ENCODE results near the gene CES2.
"Not testable (repeated sequence)": the region's sequence is repeated elsewhere in the genome, so short reads cannot be mapped to it uniquely, and the experiment has no call there.

Gene CES2

DNA sequence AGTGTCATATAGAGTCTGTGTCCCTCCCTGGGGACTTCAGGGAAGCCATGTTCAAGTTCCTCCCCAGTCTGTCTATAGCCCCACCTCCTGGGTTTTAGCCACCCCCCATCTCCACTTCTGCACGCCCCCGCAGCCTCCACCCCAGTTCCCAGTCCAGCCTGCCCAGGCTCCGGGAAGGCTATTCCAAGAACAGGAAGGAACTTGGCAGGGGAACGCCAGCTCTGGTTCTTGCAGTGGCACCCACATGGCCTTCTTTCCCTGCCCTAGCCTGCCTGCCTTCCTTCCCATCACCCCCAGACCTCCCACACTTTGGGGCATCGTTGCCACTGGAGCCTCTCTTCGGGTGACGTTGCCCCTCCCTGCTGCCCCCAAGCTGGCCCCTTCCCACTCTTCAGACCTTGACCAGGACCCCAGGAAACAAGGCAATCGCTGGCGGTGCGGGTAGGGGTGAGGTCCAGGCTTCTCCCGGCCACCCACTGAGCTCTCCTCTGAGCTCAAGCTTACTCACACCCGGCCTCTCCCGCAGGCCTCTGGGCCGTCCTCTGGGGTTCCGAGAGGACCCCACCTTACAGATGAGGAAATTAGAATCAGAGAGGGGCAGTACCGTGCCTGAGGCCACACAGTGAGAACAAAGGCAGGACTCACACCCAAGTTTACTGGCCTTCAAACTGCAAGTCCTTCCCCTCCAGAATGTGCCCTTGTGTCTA lies 43.8 kb downstream of the CES2 start:
- DNase-seq (ENCODE audit: low read depth in 2 of 2), result no peak

DNA sequence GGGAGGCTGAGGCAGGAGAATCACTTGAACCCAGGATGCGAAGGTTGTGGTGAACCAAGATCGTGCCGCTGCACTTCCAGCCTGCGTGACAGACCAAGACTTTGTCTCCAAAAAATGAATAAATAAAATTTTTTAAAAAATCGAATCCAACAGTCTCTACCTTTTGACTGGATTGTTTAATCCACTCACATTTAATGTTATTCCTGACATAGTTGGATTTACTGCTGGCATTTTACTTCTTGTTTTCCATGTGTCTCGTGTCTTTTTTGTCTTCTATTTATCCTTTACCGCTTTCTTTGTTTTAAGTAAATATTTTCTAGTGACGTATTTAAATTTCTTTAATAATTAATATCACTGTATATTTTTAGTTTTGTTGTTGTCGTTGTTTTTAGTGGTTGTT lies 47.7 kb downstream of the CES2 start:
- no peak for DNase-seq (ENCODE audit: low read depth in 2 of 2)

DNA sequence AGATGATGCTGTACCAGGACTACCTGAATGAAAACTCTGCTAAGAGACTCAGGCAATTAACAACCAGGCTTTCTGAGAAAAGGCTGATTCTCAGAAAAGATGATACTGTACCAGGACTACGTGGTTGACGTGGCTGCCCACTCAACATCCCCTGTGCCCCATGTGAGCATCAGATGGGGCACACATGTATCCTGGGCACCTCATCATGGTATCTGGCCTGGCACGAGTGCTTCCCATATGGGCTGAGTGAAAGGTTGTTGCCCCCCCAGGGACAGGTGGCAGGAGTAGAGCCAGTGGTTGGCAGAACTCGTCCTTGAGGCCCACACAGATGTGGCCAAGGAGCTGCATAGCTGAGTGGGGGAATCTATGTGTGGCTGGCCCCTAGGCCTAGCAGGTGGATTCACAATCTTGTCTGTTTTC lies 49.6 kb downstream of the CES2 start:
- peak in 1 of 2 donors; percentile 11 for DNase-seq (ENCODE audit: low read depth in 2 of 2)

DNA sequence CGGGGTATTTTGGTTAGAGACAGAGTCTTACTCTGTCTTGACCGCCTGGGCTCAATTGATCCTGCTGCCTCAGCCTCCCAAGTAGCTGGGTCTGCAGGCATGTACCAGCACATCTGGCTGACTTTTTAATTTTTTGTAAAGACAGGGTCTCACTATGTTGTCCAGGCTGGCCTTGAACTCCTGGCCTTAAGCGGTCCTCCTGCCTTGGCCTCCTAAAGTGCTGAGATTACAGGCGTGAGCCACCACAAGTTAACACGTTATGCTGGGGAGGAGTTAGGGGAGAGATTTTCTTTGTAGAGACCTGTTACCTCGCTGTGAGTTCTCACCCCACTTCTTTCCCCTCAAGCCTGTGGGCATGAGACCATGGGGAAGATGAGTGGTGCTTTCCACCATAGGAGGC lies 51.2 kb downstream of the CES2 start:
- no peak for DNase-seq (ENCODE audit: low read depth in 2 of 2)

DNA sequence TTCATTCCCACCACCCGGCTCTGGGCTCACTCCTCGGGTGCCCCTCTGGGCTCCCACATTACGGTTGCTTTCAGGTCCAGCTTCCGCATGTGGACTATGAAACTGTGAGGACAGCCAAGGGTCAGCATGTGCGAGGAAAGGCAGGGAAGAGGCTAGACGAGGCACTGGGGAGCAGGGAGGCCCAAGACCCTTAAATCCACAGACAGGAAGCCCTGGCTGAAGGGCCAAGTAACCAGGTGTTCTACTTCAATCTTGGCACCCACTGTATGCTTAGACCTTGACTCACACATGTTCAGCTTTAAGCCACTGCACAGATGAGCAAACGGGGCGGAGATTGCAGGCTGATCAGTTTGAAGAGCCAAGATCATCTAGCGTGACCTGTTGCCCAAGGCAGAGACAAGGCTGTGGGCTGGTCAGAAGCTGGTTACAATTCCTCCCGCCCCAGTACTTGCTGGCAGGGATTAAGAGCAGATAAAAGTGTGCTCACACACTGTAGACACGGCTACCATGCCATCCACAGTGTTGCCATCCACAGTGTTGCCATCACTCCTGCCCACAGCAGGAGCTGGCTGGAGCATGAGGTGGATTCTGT lies 53.0 kb downstream of the CES2 start, which contains the start of gene CES4A:
Gene CES4A (plus strand): TSS at position 393 of the 592 bp plus-strand sequence. CDS start 184 bp downstream, at position 577.
- DNase-seq (ENCODE audit: low read depth in 2 of 2), result no peak

DNA sequence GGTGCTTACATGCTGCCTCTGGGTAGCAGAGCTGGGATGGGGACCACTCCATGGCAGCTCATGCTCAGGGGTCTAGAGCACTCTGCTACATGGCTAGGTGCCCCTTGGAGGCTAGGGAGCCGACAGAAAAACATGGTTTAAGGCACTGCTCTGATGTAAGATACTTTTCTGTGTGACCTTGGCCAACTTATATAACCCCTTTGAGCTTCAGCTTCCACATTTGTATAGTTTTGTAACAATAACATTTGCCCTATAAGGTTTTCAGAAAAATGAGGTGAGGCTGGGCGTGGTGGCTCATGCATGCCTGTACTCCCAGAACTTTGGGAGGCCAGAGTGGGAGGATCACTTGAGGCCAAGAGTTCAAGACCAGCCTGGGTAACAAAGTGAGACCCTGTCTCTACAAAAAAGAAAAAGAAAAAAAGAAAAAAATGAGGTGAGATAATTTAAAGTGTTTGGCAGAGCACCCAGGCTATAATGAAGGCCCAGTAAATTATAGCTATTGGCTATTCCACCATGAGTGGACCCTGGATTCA lies 56.3 kb downstream of the CES2 start:
- no peak for DNase-seq (ENCODE audit: low read depth in 2 of 2)

DNA sequence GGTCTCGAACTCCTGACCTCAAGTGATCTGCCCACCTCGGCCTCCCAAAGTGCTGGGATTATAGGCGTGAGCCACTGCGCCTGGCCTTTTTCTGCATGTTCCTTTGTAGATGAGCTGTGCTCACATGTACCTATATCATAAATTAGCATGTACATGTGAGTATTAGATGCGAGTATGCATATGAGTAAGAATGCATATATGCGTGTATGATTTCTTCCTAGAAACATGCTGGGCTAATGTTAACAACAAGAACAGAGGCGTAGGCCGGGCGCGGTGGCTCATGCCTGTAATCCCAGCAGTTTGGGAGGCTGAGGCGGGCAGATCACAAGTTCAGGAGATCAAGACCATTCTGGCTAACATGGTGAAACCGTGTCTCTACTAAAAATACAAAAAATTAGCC lies 58.2 kb downstream of the CES2 start:
- DNase-seq (ENCODE audit: low read depth in 2 of 2), result not testable (repeated sequence)
